GM12878 (cell line): ENCODE data around the gene C11orf65. TPM values are rescaled to one million over a fixed set of nuclear protein-coding genes. Genes with fewer than 3 reads are reported as not detected.

Source experiments
- ATAC-seq: fragments of 200-7000 bp; cut with Tn5 transposase; 3 replicates; pipeline ENCODE4 v1.9.1; 2020; ENCODE audit warnings: mild to moderate bottlenecking, moderate library complexity
- BruUV-seq: library from RNA; stranded (reverse); fragments of 400-500 nt; replicated peaks from 2 replicates; lab custom pipeline; 2021; lab: Mats Ljungman, UMichigan
- CTCF ChIA-PET: fragments of 300-600 bp; sonication (Branson Sonifier 250); formaldehyde crosslinking; extraction: SDS; loops from one replicate; lab custom pipeline; 2021; ENCODE audit warnings: inconsistent platforms; lab: Yijun Ruan, JAX
- POLR2A ChIA-PET: fragments of 350-600 bp; formaldehyde crosslinking; extraction: SDS; loops from one replicate; lab custom pipeline; 2021; ENCODE audit warnings: inconsistent platforms; lab: Charles Lee
- RAD21 ChIA-PET: fragments of 300-600 bp; sonication (Branson Sonifier 250); formaldehyde crosslinking; loops from one replicate; lab custom pipeline; 2023; ENCODE audit warnings: antibody characterized with exemption; ENCODE audit not compliant: unreplicated experiment; lab: Charles Lee
- SMC1A ChIA-PET: fragments of 300-600 bp; sonication (Branson Sonifier 250); formaldehyde crosslinking; loops from one replicate; lab custom pipeline; 2023; ENCODE audit not compliant: unreplicated experiment, uncharacterized antibody; lab: Charles Lee
- DNase-seq: peaks from one replicate; pipeline ENCODE4 v3.0.0-alpha.2; 2011; ENCODE audit warnings: low read depth, low spot score
- FAIRE-seq: peaks from 3 replicates; lab custom pipeline; 2011; peaks lifted over from hg19 to GRCh38; lab: Jason Lieb, UNC
- H2AFZ ChIP-seq: 2 replicates; pipeline ENCODE4 v1.6.0; 2011; ENCODE audit warnings: low read depth, low read length, control low read depth; ENCODE audit not compliant: control insufficient read depth
- H3K27ac ChIP-seq: 2 replicates; pipeline ENCODE4 v1.5.1; 2011; ENCODE audit warnings: control low read depth; ENCODE audit not compliant: control insufficient read depth, insufficient read depth
- H3K27me3 ChIP-seq, 2 experiments: replicated peaks in 1 of 2; 2 replicates each; pipeline versions ENCODE4 v1.6.0 to v1.6.1; 2011; ENCODE audit warnings: low read length in 1 of 2; ENCODE audit not compliant: control insufficient read depth in 2 of 2, insufficient read depth in 2 of 2
- H3K36me3 ChIP-seq, 2 experiments: 2 replicates each; pipeline ENCODE4 v1.5.1; 2011; ENCODE audit warnings: low read length in 1 of 2; ENCODE audit not compliant: control insufficient read depth in 2 of 2, insufficient read depth in 2 of 2
- H3K4me1 ChIP-seq: 2 replicates; pipeline ENCODE4 v1.6.1; 2011; ENCODE audit warnings: mild to moderate bottlenecking, low read length, moderate library complexity, mixed read lengths; ENCODE audit not compliant: control insufficient read depth, insufficient read depth
- H3K4me2 ChIP-seq: 2 replicates; pipeline ENCODE4 v1.6.0; 2011; ENCODE audit warnings: control low read depth; ENCODE audit not compliant: control insufficient read depth, insufficient read depth
- H3K4me3 ChIP-seq: fragments of 200-600 bp; sonication (generic); 2 replicates; pipeline ENCODE4 v1.5.1; 2016
- H3K79me2 ChIP-seq: 2 replicates; pipeline ENCODE4 v1.6.0; 2011; ENCODE audit warnings: low read length; ENCODE audit not compliant: control insufficient read depth, insufficient read depth
- H3K9ac ChIP-seq: 2 replicates; pipeline ENCODE4 v1.8.0; 2011; ENCODE audit warnings: low read length, control low read depth, mixed read lengths; ENCODE audit not compliant: control insufficient read depth, insufficient read depth
- H3K9me3 ChIP-seq: replicated peaks from 3 replicates; pipeline ENCODE4 v1.5.1; 2011; ENCODE audit warnings: mild to moderate bottlenecking, low read length; ENCODE audit not compliant: control insufficient read depth, insufficient read depth
- H4K20me1 ChIP-seq: 2 replicates; pipeline ENCODE4 v1.6.0; 2011; ENCODE audit not compliant: control insufficient read depth, insufficient read depth
- ELK1 ChIP-seq: IDR thresholded peaks from 2 replicates; pipeline ENCODE4 v1.6.1; 2012; ENCODE audit warnings: low read depth, low read length, improper control_type of control experiment
- IRF4 ChIP-seq: IDR thresholded peaks from 2 replicates; pipeline ENCODE4 v1.6.1; 2011; ENCODE audit warnings: low read depth, low read length
- JUNB ChIP-seq: IDR thresholded peaks from 2 replicates; pipeline ENCODE4 v1.6.1; 2016; ENCODE audit warnings: antibody characterized with exemption, mild to moderate bottlenecking
- KAT2A ChIP-seq: conservative IDR thresholded peaks from 2 replicates; pipeline ENCODE4 v1.6.1; 2011; ENCODE audit warnings: low read depth, low read length; ENCODE audit not compliant: control insufficient read depth
- NFXL1 ChIP-seq: fragments of 450-650 bp; IDR thresholded peaks from 2 replicates; pipeline ENCODE4 v1.6.1; 2017; ENCODE audit warnings: antibody characterized with exemption, mild to moderate bottlenecking, borderline replicate concordance
- NFYB ChIP-seq: IDR thresholded peaks from 2 replicates; pipeline ENCODE4 v1.6.1; 2011; ENCODE audit warnings: low read depth, mild to moderate bottlenecking, low read length, improper control_type of control experiment, moderate library complexity; ENCODE audit not compliant: insufficient read depth
- NR2C2 ChIP-seq: IDR thresholded peaks from 2 replicates; pipeline ENCODE4 v1.6.1; 2011; ENCODE audit warnings: borderline replicate concordance, low read depth; ENCODE audit not compliant: control insufficient read depth, insufficient read length
- SIN3A ChIP-seq: IDR thresholded peaks from 2 replicates; pipeline ENCODE4 v1.6.1; 2012; ENCODE audit warnings: low read depth, low read length, improper control_type of control experiment
- SMAD5 ChIP-seq: IDR thresholded peaks from 2 replicates; pipeline ENCODE4 v1.6.1; 2016; ENCODE audit warnings: antibody characterized with exemption, low read depth
- ZNF687 ChIP-seq: fragments of 450-650 bp; IDR thresholded peaks from 2 replicates; pipeline ENCODE4 v1.6.1; 2017; ENCODE audit warnings: mild to moderate bottlenecking, moderate library complexity
- WGBS: methylation state at CpG from one replicate; pipeline ENCODE4 v1.1.6; 2016; ENCODE audit warnings: low lambda C conversion rate; ENCODE audit not compliant: insufficient replicate concordance, insufficient coverage; ENCODE audit errors: missing lambda C conversion rate; 5-methylcytosine and 5-hydroxymethylcytosine counted together
- in situ Hi-C: fragments of 300-500 bp; cut with MboI; formaldehyde crosslinking; loops from 9 replicates; pipeline ENCODE4 v1.14.3; 2018; ENCODE audit warnings: mixed read lengths
- intact Hi-C: fragments of 100-400 bp; cut with micrococcal nuclease; formaldehyde crosslinking; loops from one replicate; pipeline ENCODE4 v1.14.2; 2022; ENCODE audit not compliant: unreplicated experiment
- polyA plus RNA-seq, 11 experiments: library from polyadenylated mRNA; depleted of rRNA in 4 of 11; unstranded in 6 of 11; stranded (reverse) in 5 of 11; fragments of >200 nt; fragmentation: Nextera tagmentation in 4 of 11; fragmentation: Illumina TruSeq in 1 of 11; extraction: Ambion mirVana in 4 of 11; extraction: Trizol in 1 of 11; gene quantifications; 1 replicate in 1 of 11; 2 replicates in 10 of 11; pipeline versions ENCODE4 v1.2.1 to v1.2.3, GENCODE V29; 2011 to 2016; ENCODE audit warnings: inconsistent platforms in 2 of 11, missing spikeins in 2 of 11, low read depth in 1 of 11
- total RNA-seq, 4 experiments: library from RNA; depleted of rRNA in 3 of 4; stranded (reverse); fragments of >200 nt in 3 of 4; fragmentation: Illumina TruSeq in 1 of 4; extraction: Trizol in 1 of 4; gene quantifications; 2 replicates each; pipeline versions ENCODE4 v1.2.1 to v1.2.3, GENCODE V29; 2013 to 2021
- TF ChIP-seq, protein P1 (sequence below): fragments of 450-650 bp; IDR thresholded peaks from 2 replicates; pipeline ENCODE4 v1.6.1; 2014; ENCODE audit warnings: mild to moderate bottlenecking
- TF ChIP-seq, protein P2 (sequence below): IDR thresholded peaks from 2 replicates; pipeline ENCODE4 v1.6.1; 2011; ENCODE audit warnings: borderline replicate concordance, low read depth, mild to moderate bottlenecking, moderate library complexity, mixed read lengths, low read length; ENCODE audit not compliant: insufficient read depth; ENCODE audit errors: extremely low read length
- TF ChIP-seq, protein P3 (sequence below): IDR thresholded peaks from 2 replicates; pipeline ENCODE4 v1.6.1; 2012; ENCODE audit warnings: mild to moderate bottlenecking, low read depth, low read length

C11orf65 gene
- total and polyA plus RNA-seq, 10 of the 15 experiments (the other 5 are each of a cell fraction or from before 2014, with no cell fraction given), result 0.71 to 2.0 (median 1.2) TPM

DNA sequence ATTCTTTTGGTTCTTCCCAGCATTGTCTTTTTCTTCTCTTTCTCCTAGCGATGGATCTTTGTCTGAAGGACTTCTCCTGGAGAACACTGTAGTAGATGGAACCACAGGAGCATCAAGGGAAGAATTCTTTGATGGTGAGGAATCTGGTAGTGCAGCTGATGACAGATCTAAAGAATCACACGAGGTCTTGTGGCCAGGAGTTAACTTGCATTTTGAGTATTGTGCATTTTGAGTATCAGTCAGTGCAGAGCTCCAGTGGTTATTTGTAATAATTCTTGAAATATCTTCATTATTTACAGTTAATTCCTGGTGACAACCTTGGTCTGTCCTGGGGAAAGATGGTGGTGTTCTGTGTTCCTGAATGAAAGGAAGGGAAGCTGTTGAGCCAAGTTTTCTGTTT, 45.4 kb upstream of the C11orf65 start:
- FAIRE-seq, result no peak
- DNase-seq, result no peak
- POLR2A ChIA-PET, result interaction anchor here (0.5 kb wide), 1 partner anchor 218 kb away, joined by 4 read pairs; no protein-coding TSS in a partner anchor
- Histone ChIP-seq H3K27me3 (no peaks in the 10 kb centered on the region), H2AFZ (no peak overlapping the region)
- no peak for TF ChIP-seq SIN3A
- TF ChIP-seq NR2C2, result no peak
- TF ChIP-seq, protein P1, sequence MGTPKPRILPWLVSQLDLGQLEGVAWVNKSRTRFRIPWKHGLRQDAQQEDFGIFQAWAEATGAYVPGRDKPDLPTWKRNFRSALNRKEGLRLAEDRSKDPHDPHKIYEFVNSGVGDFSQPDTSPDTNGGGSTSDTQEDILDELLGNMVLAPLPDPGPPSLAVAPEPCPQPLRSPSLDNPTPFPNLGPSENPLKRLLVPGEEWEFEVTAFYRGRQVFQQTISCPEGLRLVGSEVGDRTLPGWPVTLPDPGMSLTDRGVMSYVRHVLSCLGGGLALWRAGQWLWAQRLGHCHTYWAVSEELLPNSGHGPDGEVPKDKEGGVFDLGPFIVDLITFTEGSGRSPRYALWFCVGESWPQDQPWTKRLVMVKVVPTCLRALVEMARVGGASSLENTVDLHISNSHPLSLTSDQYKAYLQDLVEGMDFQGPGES, result no peak
- no peak for TF ChIP-seq NFXL1
- TF ChIP-seq NFYB, result no peak
- TF ChIP-seq, protein P2, sequence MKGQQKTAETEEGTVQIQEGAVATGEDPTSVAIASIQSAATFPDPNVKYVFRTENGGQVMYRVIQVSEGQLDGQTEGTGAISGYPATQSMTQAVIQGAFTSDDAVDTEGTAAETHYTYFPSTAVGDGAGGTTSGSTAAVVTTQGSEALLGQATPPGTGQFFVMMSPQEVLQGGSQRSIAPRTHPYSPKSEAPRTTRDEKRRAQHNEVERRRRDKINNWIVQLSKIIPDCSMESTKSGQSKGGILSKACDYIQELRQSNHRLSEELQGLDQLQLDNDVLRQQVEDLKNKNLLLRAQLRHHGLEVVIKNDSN, result no peak
- no peak for TF ChIP-seq JUNB
- no peak for TF ChIP-seq IRF4
- TF ChIP-seq ELK1, result no peak
- no peak for TF ChIP-seq ZNF687
- TF ChIP-seq KAT2A, result no peak
- TF ChIP-seq SMAD5, result no peak
- TF ChIP-seq, protein P3, sequence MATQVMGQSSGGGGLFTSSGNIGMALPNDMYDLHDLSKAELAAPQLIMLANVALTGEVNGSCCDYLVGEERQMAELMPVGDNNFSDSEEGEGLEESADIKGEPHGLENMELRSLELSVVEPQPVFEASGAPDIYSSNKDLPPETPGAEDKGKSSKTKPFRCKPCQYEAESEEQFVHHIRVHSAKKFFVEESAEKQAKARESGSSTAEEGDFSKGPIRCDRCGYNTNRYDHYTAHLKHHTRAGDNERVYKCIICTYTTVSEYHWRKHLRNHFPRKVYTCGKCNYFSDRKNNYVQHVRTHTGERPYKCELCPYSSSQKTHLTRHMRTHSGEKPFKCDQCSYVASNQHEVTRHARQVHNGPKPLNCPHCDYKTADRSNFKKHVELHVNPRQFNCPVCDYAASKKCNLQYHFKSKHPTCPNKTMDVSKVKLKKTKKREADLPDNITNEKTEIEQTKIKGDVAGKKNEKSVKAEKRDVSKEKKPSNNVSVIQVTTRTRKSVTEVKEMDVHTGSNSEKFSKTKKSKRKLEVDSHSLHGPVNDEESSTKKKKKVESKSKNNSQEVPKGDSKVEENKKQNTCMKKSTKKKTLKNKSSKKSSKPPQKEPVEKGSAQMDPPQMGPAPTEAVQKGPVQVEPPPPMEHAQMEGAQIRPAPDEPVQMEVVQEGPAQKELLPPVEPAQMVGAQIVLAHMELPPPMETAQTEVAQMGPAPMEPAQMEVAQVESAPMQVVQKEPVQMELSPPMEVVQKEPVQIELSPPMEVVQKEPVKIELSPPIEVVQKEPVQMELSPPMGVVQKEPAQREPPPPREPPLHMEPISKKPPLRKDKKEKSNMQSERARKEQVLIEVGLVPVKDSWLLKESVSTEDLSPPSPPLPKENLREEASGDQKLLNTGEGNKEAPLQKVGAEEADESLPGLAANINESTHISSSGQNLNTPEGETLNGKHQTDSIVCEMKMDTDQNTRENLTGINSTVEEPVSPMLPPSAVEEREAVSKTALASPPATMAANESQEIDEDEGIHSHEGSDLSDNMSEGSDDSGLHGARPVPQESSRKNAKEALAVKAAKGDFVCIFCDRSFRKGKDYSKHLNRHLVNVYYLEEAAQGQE, result no peak
- TF ChIP-seq, all 136 proteins: peak for 0
- Histone ChIP-seq H3K4me3 (no peak overlapping the region), H3K9ac (no peak overlapping the region), H3K79me2 (no peaks in the 10 kb centered on the region), H3K36me3 (peaks cover 0 to 6% of the 10 kb centered on the region in 2 experiments; a peak in 1 of 4 replicates), H3K27ac (no peak overlapping the region), H3K9me3 (peaks cover 4% of the 10 kb centered on the region; the same call in 2 of the 3 replicates), H3K4me2 (no peak overlapping the region), H4K20me1 (no peaks in the 10 kb centered on the region), H3K4me1 (no peaks in the 10 kb centered on the region)
- 44% methylated on average over 2 of the region's 2 CpGs for WGBS
- ChIA-PET RAD21 (no interaction called here), CTCF (no interaction called here), SMC1A (no interaction called here)
- in situ Hi-C loops, result no loop called here
- ATAC-seq, result no peak
- intact Hi-C loops, result no loop called here
- BruUV-seq, result no TSS peak
